Hepatocyte (in vitro differentiated cells): ENCODE results near the gene GBE1. TPM values are rescaled to one million over a fixed set of nuclear protein-coding genes. Genes with fewer than 3 reads are reported as not detected.

Source experiments
- DNase-seq: peaks from one replicate; pipeline ENCODE4 v3.0.0-alpha.2; 2016; ENCODE audit warnings: low spot score
- H2AFZ ChIP-seq: fragments of 200-600 bp; sonication (generic); 2 replicates; pipeline ENCODE4 v1.6.0; 2016; ENCODE audit warnings: antibody characterized with exemption, mild to moderate bottlenecking
- H3K27ac ChIP-seq: fragments of 200-600 bp; sonication (generic); 2 replicates; pipeline ENCODE4 v1.5.1; 2016; ENCODE audit warnings: mild to moderate bottlenecking
- H3K27me3 ChIP-seq: fragments of 200-600 bp; sonication (generic); 2 replicates; pipeline ENCODE4 v1.6.1; 2016
- H3K36me3 ChIP-seq: fragments of 200-600 bp; sonication (generic); replicated peaks from 2 replicates; pipeline ENCODE4 v1.5.1; 2016; ENCODE audit warnings: low read depth; ENCODE audit not compliant: insufficient read depth
- H3K4me1 ChIP-seq: fragments of 200-600 bp; sonication (generic); 2 replicates; pipeline ENCODE4 v1.5.1; 2016; ENCODE audit warnings: mild to moderate bottlenecking, moderate library complexity; ENCODE audit not compliant: insufficient read depth
- H3K4me2 ChIP-seq: fragments of 200-600 bp; sonication (generic); 2 replicates; pipeline ENCODE4 v1.6.0; 2016
- H3K4me3 ChIP-seq: fragments of 200-600 bp; sonication (generic); 2 replicates; pipeline ENCODE4 v1.5.1; 2016; ENCODE audit warnings: mild to moderate bottlenecking
- H3K79me2 ChIP-seq: fragments of 200-600 bp; sonication (generic); 2 replicates; pipeline ENCODE4 v1.6.0; 2017; ENCODE audit warnings: mild to moderate bottlenecking
- H3K9me2 ChIP-seq: fragments of 200-600 bp; sonication (generic); replicated peaks from 2 replicates; pipeline ENCODE4 v1.6.0; 2017; ENCODE audit warnings: mild to moderate bottlenecking; ENCODE audit not compliant: insufficient read depth
- H3K9me3 ChIP-seq: fragments of 200-600 bp; sonication (generic); 2 replicates; pipeline ENCODE4 v1.5.1; 2016; ENCODE audit warnings: low read depth, mild to moderate bottlenecking
- H4K20me1 ChIP-seq: fragments of 200-600 bp; sonication (generic); 2 replicates; pipeline ENCODE4 v1.6.0; 2016; ENCODE audit warnings: mild to moderate bottlenecking; ENCODE audit not compliant: insufficient read depth, poor library complexity, severe bottlenecking
- CTCF ChIP-seq: fragments of 200-600 bp; sonication (generic); IDR thresholded peaks from 2 replicates; pipeline ENCODE4 v1.5.1; 2016; ENCODE audit warnings: antibody characterized with exemption, mild to moderate bottlenecking; ENCODE audit not compliant: poor library complexity
- EZH2 ChIP-seq: fragments of 200-600 bp; sonication (generic); IDR thresholded peaks from 2 replicates; pipeline ENCODE4 v1.6.1; 2016; ENCODE audit warnings: antibody characterized with exemption, mild to moderate bottlenecking, borderline replicate concordance
- EZH2phosphoT487 ChIP-seq: fragments of 200-600 bp; sonication (generic); IDR thresholded peaks from one replicate; pipeline ENCODE4 v1.6.1; 2018; ENCODE audit warnings: antibody characterized with exemption, mild to moderate bottlenecking, low read depth, moderate library complexity; ENCODE audit not compliant: unreplicated experiment, severe bottlenecking
- WGBS: methylation state at CpG from one replicate; pipeline ENCODE4 v1.1.6; 2016; ENCODE audit warnings: low lambda C conversion rate; ENCODE audit errors: missing lambda C conversion rate; 5-methylcytosine and 5-hydroxymethylcytosine counted together
- polyA plus RNA-seq: library from polyadenylated mRNA; unstranded; fragments of >200 nt; fragmentation: Nextera tagmentation; extraction: Ambion mirVana; gene quantifications from 2 replicates; pipeline ENCODE4 v1.2.1, GENCODE V29; 2016
- total RNA-seq: library from RNA; depleted of rRNA; stranded (reverse); fragments of >200 nt; gene quantifications from 2 replicates; pipeline ENCODE4 v1.2.3, GENCODE V29; 2014

Gene GBE1
- total and polyA plus RNA-seq, 2 experiments from 2014 or later, result 15.6 to 25.8 TPM

GRCh38 chr3:81632659-81633058 lies 128.8 kb downstream of the GBE1 start:
- H3K9me2 ChIP-seq, result no peaks in the 10 kb centered on the region
- TF ChIP-seq EZH2 (no peak), CTCF (no peak), EZH2phosphoT487 (no peak)
- H3K27me3 ChIP-seq, result no peaks in the 10 kb centered on the region
- no peak for DNase-seq
- H3K9me3 ChIP-seq, result no peaks in the 10 kb centered on the region
- no peaks in the 10 kb centered on the region for H4K20me1 ChIP-seq
- H3K4me2 ChIP-seq, result no peak overlapping the region
- no peaks in the 10 kb centered on the region for H3K36me3 ChIP-seq
- no peaks in the 10 kb centered on the region for H3K79me2 ChIP-seq
- H3K27ac ChIP-seq, result no peak overlapping the region
- H2AFZ ChIP-seq, result no peak overlapping the region
- no peak overlapping the region for H3K4me3 ChIP-seq
- no peaks in the 10 kb centered on the region for H3K4me1 ChIP-seq
- 94% methylated on average over 2 of the region's 2 CpGs for WGBS

DNA sequence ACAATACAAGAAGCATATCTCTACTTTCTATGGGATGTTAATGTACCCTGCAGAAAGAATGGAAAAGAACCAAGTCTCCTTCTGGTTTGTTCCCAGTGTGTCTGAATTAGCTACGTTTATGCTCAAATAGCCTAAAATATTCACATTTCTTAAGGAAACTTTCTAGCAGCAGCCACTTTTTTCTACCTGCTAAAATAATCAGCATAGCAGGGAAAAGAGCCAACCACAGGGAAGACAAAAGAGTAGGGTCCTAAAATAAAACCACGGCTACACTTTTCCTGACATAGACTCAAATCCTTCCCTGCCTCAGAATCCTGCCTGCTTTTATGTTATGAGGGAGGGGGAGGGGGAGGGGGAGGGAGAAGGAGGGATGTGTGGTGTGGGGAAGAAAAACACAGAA lies 136.7 kb downstream of the GBE1 start:
- Histone ChIP-seq H3K9me3 (no peaks in the 10 kb centered on the region), H3K27me3 (no peaks in the 10 kb centered on the region), H3K4me3 (no peak overlapping the region), H3K79me2 (no peaks in the 10 kb centered on the region), H3K4me1 (peaks cover 5% of the 10 kb centered on the region), H3K36me3 (no peaks in the 10 kb centered on the region), H3K4me2 (no peak overlapping the region), H2AFZ (no peak overlapping the region), H4K20me1 (no peaks in the 10 kb centered on the region), H3K9me2 (no peaks in the 10 kb centered on the region), H3K27ac (no peak overlapping the region)
- WGBS, result 59% methylated on average over 2 of the region's 2 CpGs
- DNase-seq, result no peak
- TF ChIP-seq EZH2 (no peak), EZH2phosphoT487 (no peak), CTCF (no peak)

DNA sequence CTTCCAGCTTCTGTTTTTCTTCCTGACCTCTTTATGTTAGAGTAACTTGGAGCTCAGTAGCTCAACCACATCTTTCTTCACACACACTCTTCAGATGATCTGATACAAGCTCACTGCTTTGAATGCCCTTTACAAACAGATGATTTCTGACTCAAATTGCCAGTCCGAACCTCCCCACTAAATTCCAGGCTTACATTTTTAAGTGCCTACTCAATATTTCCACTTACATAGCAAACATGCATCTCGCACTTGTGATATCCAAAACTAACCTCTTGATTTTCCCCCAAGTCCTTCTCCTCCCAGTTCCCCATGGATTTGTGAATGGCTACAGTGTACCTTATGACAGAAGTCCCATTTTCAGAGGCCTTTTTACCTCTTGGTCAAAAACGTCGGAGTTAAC lies 139.1 kb downstream of the GBE1 start:
- peaks cover 5% of the 10 kb centered on the region for H3K4me1 ChIP-seq
- H3K27me3 ChIP-seq, result no peaks in the 10 kb centered on the region
- H2AFZ ChIP-seq, result no peak overlapping the region
- H3K9me2 ChIP-seq, result no peaks in the 10 kb centered on the region
- WGBS, result 93% methylated on average over 4 of the region's 4 CpGs
- H3K4me3 ChIP-seq, result no peak overlapping the region
- no peaks in the 10 kb centered on the region for H3K36me3 ChIP-seq
- no peaks in the 10 kb centered on the region for H3K79me2 ChIP-seq
- no peak for DNase-seq
- no peak overlapping the region for H3K27ac ChIP-seq
- no peaks in the 10 kb centered on the region for H3K9me3 ChIP-seq
- TF ChIP-seq CTCF (no peak), EZH2 (no peak), EZH2phosphoT487 (no peak)
- no peaks in the 10 kb centered on the region for H4K20me1 ChIP-seq
- H3K4me2 ChIP-seq, result no peak overlapping the region

DNA sequence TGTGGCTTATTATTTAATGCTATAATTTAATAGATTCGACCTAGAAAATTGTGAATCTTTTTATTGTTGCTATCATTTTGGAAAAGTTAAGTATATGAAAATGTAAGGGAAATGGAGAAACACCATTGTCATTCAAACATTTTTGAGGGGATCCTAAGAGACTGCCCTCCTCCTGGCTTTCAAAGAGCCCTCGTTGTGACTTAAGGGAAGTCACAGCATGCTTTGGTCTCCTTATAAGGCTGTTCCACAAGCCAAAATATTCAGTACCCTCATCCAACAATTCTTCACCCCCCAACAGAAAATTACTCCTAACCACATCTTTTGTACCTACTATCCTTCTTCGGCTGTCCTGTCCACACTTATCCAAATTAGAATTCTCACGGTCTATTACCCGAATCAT lies 140.2 kb downstream of the GBE1 start:
- DNase-seq, result no peak
- WGBS, result 90% methylated on average over 5 of the region's 5 CpGs
- Histone ChIP-seq H3K27me3 (no peaks in the 10 kb centered on the region), H4K20me1 (no peaks in the 10 kb centered on the region), H3K4me2 (no peak overlapping the region), H3K4me3 (no peak overlapping the region), H3K36me3 (no peaks in the 10 kb centered on the region), H3K9me3 (no peaks in the 10 kb centered on the region), H3K9me2 (no peaks in the 10 kb centered on the region), H3K27ac (no peak overlapping the region), H3K79me2 (no peaks in the 10 kb centered on the region), H3K4me1 (peaks cover 4% of the 10 kb centered on the region), H2AFZ (no peak overlapping the region)
- TF ChIP-seq EZH2phosphoT487 (no peak), EZH2 (no peak), CTCF (no peak)
